ENCODE data around the gene NTSR1.

Gene NTSR1

DNA sequence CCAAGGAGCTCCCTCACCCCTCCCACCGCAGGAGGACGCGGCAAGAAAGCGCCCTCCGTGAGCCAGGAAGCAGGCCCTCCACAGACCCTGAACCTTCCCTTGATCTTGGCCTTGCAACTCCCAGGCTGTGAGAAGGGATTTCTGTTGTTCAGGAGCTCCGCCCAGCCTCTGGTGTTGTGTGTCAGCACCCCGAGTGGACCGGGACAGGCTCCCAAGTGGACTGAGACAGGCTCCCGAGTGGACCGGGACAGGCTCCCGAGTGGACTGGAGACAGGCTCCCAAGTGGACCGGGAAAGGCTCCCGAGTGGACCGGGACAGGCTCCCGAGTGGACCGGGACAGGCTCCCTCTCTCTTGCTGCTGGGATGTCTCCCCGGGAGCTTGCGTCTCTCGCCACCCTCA is 9.3 kb upstream of the NTSR1 start:
- Histone ChIP-seq H3K27me3 (ENCODE audit: insufficient read depth, poor library complexity, severe bottlenecking) (no peaks in the 10 kb centered on the region), H3K4me3 (replicated peaks; ENCODE audit: insufficient read depth, low read length) (no peak overlapping the region), H3K27ac (replicated peaks) (no peak overlapping the region)
- TF ChIP-seq GABPA (IDR thresholded peaks at IDR 0.05; ENCODE audit: low read depth): no peak
- no peak for TF ChIP-seq SPI1 (IDR thresholded peaks at IDR 0.05; ENCODE audit: borderline replicate concordance, low read depth)
- TF ChIP-seq, protein P1, sequence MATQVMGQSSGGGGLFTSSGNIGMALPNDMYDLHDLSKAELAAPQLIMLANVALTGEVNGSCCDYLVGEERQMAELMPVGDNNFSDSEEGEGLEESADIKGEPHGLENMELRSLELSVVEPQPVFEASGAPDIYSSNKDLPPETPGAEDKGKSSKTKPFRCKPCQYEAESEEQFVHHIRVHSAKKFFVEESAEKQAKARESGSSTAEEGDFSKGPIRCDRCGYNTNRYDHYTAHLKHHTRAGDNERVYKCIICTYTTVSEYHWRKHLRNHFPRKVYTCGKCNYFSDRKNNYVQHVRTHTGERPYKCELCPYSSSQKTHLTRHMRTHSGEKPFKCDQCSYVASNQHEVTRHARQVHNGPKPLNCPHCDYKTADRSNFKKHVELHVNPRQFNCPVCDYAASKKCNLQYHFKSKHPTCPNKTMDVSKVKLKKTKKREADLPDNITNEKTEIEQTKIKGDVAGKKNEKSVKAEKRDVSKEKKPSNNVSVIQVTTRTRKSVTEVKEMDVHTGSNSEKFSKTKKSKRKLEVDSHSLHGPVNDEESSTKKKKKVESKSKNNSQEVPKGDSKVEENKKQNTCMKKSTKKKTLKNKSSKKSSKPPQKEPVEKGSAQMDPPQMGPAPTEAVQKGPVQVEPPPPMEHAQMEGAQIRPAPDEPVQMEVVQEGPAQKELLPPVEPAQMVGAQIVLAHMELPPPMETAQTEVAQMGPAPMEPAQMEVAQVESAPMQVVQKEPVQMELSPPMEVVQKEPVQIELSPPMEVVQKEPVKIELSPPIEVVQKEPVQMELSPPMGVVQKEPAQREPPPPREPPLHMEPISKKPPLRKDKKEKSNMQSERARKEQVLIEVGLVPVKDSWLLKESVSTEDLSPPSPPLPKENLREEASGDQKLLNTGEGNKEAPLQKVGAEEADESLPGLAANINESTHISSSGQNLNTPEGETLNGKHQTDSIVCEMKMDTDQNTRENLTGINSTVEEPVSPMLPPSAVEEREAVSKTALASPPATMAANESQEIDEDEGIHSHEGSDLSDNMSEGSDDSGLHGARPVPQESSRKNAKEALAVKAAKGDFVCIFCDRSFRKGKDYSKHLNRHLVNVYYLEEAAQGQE (IDR thresholded peaks at IDR 0.05; ENCODE audit: insufficient replicate concordance, low read depth): no peak
- TF ChIP-seq, protein P2, sequence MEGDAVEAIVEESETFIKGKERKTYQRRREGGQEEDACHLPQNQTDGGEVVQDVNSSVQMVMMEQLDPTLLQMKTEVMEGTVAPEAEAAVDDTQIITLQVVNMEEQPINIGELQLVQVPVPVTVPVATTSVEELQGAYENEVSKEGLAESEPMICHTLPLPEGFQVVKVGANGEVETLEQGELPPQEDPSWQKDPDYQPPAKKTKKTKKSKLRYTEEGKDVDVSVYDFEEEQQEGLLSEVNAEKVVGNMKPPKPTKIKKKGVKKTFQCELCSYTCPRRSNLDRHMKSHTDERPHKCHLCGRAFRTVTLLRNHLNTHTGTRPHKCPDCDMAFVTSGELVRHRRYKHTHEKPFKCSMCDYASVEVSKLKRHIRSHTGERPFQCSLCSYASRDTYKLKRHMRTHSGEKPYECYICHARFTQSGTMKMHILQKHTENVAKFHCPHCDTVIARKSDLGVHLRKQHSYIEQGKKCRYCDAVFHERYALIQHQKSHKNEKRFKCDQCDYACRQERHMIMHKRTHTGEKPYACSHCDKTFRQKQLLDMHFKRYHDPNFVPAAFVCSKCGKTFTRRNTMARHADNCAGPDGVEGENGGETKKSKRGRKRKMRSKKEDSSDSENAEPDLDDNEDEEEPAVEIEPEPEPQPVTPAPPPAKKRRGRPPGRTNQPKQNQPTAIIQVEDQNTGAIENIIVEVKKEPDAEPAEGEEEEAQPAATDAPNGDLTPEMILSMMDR (IDR thresholded peaks at IDR 0.05; ENCODE audit: insufficient read depth, low read length): no peak
- no peak for TF ChIP-seq POLR2AphosphoS5 (IDR thresholded peaks at IDR 0.05; ENCODE audit: low read depth)
- no peak for DNase-seq (ENCODE audit: low read depth in 1 of 2, low spot score in 1 of 2)

GRCh38 chr20:62699741-62700140 is 8.9 kb upstream of the NTSR1 start:
- no peak overlapping the region for H3K4me3 ChIP-seq (replicated peaks; ENCODE audit: insufficient read depth, low read length)
- H3K27ac ChIP-seq (replicated peaks): no peak overlapping the region
- no peak for TF ChIP-seq POLR2AphosphoS5 (IDR thresholded peaks at IDR 0.05; ENCODE audit: low read depth)
- TF ChIP-seq, protein P2 (IDR thresholded peaks at IDR 0.05; ENCODE audit: insufficient read depth, low read length): no peak
- TF ChIP-seq, protein P1 (IDR thresholded peaks at IDR 0.05; ENCODE audit: insufficient replicate concordance, low read depth): no peak
- no peaks in the 10 kb centered on the region for H3K27me3 ChIP-seq (ENCODE audit: insufficient read depth, poor library complexity, severe bottlenecking)
- no peak for DNase-seq (ENCODE audit: low read depth in 1 of 2, low spot score in 1 of 2)

GRCh38 chr20:62700261-62700930 is 8.2 kb upstream of the NTSR1 start:
- Histone ChIP-seq H3K27ac (replicated peaks) (no peak overlapping the region), H3K4me3 (replicated peaks; ENCODE audit: insufficient read depth, low read length) (no peak overlapping the region), H3K27me3 (ENCODE audit: insufficient read depth, poor library complexity, severe bottlenecking) (no peaks in the 10 kb centered on the region)
- no peak for DNase-seq (ENCODE audit: low read depth in 1 of 2, low spot score in 1 of 2)
- TF ChIP-seq, protein P1 (IDR thresholded peaks at IDR 0.05; ENCODE audit: insufficient replicate concordance, low read depth): no peak
- TF ChIP-seq SPI1 (IDR thresholded peaks at IDR 0.05; ENCODE audit: borderline replicate concordance, low read depth) (no peak), GABPA (IDR thresholded peaks at IDR 0.05; ENCODE audit: low read depth) (no peak), POLR2AphosphoS5 (IDR thresholded peaks at IDR 0.05; ENCODE audit: low read depth) (no peak)
